HG03565 (cell line): ENCODE data around the gene LGR6.
"Not testable (repeated sequence)": the region's sequence is repeated elsewhere in the genome, so short reads cannot be mapped to it uniquely, and the experiment has no call there.

Experiments used
- ATAC-seq: cut with Tn5 transposase; IDR thresholded peaks from one replicate; pipeline ENCODE4 v1.9.1; 2021; ENCODE audit warnings: mild to moderate bottlenecking, moderate library complexity; ENCODE audit not compliant: unreplicated experiment

The LGR6 gene

DNA sequence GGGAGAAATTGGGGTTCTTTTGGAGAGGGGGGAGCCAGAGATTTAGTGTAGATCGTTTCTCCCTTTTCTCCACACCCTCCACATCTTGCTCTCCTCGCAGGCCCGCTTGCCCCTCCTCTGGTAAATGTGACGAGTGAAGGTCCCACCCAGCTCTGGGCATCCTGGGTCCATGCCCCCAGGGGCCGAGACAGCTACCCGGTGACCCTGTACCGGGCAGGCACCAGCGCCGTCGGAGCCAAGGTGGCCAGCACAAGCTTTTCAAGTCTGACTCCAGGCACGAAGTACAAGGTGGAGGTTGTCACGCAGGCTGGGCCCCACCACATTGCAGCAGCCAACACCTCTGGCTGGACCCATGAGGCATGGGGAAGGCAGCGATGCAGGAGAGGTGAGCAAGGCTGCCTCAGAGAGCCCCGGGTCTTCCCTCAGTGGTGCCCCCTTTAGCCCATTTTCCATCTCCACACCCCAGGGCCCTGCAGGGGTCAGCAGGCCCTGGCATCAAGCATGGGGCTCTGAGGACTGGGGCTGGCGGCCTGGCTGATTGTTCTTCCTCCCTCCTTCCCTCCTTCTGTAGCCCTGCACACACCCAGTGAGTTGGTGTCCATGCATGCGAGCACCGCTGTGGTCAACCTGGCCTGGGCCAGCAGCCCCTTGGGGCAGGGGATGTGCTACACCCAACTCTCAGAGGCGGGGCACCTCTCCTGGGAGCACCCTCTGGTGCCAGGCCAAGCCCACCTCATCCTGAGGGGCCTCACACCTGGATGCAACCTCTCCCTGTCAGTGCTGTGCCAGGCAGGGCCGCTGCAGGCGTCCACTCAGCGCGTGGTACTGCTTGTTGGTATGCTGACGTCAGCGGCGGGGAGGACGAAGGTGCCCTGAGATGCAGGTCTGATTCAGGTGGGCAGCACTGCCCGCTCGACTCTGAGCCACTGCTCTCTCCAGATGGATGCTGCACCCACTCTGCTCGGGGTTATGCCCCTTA, 16.4 kb upstream of the LGR6 start:
- ATAC-seq: no peak

DNA sequence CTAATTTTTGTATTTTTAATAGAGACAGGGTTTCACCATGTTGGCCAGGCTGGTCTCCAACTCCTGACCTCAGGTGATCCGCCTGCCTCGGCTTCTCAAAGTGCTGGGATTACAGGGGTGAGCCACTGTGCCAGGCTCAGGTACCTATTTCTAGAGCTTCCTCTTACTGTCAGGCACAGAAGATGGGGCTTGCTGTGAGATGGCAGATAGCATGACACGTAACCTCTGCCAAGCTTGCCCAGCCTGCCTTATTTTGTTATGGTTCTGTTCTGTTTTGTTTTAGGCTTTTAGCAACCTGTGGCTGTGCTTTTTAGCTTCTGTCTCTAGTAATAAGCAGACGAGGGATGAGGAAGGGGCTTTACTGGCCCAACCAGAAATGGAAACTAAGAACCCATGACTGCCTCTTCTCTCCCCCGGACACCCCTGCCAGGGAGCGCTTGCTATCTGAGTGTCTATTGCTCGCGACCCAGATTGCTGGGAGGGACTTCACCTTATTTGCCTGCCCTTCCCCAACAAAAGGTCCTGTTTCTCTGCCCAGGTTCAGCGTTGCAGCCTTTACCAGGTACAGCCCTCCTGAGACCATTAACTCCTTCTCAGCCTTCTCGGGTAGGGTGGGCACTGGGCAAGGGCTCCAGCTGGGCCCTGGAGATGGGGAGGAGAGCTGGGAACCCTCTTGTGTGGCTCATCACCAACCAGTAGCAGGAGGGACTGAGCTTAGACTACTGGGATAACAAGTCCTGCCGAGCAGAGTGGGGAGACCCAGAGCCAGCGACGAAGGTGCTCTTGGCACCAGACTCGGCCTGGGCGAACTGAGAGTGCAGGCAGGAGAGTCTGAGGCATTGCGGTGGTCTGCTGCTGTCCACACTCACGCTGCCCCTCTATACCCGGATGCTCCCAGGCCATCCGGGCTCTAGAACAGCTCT, 13.5 kb upstream of the LGR6 start:
- no peak for ATAC-seq

DNA sequence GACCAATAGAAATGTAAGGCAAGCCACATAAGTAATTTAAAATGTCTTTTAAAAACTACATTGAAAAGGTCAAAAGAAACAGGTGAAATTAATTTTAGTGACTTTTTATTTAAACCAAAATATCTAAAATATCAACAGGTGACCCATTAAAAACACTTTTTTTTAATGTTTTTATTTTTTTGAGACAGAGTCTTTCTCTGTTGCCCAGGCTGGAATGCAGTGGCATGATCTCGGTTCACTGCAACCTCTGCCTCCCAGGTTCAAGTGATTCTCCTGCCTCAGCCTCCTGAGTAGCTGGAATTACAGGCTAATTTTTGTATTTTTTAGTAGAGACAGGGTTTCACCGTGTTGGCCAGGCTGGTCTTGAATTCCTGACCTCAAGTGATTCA, 12.9 kb upstream of the LGR6 start:
- not testable (repeated sequence) for ATAC-seq

DNA sequence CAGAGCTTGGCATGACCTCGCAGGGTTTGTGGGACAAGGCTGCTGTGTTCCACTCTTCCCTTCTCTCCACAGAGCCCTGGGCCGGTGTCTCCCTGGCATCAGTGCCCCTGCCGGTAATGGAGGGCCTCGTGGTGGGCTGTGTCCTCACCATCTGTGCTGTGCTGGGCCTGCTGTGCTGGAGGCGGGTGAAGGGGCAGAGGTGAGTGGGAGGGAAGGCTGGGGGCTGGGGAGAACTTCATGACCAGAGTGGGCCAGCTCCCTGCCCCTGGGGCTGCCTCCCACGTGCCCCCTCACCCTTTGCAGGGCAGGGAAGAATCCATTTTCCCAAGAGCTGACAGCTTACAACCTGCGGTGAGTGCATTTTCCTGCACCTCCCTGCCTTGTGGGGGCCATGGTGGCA, 12.0 kb upstream of the LGR6 start:
- no peak for ATAC-seq

DNA sequence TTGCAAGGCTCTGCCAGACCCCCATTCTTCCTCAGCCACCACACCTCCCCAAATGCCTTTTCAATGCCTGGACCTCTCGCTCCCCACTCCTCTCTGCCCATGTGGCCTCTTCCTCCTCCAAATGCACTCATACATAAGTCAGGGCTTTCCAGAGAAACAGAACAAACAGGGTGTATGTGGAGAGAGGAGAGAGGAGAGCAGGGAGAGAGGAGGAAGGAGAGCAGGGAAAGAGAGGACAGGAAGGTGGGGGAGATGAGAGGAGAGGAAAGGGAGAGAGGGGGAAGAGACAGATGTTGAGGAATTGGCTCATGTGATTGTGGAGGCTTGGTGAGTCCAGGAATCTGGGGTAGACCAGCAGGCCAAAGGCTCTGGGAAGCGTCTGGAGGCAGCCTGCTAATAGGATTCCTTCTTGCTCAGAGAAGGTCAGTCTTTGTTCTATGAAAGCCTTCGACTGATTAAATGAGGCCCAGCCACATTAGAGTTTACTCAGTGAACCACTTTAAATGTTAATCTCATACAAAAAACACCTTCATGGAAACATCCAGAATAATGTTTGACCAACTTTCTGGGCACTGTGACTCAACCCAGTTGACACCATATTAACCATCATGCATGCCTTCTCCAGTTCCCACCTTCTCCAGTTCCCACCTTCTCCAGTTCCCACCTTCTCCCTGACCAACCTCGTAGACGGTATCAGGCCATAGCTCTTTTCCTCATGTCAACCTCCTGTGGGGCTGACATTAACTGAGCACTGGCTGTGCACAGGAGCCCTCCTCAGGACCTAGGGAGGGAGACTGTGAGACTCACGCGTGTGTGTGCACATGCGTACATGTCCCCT, 11.3 kb upstream of the LGR6 start:
- ATAC-seq: no peak

DNA sequence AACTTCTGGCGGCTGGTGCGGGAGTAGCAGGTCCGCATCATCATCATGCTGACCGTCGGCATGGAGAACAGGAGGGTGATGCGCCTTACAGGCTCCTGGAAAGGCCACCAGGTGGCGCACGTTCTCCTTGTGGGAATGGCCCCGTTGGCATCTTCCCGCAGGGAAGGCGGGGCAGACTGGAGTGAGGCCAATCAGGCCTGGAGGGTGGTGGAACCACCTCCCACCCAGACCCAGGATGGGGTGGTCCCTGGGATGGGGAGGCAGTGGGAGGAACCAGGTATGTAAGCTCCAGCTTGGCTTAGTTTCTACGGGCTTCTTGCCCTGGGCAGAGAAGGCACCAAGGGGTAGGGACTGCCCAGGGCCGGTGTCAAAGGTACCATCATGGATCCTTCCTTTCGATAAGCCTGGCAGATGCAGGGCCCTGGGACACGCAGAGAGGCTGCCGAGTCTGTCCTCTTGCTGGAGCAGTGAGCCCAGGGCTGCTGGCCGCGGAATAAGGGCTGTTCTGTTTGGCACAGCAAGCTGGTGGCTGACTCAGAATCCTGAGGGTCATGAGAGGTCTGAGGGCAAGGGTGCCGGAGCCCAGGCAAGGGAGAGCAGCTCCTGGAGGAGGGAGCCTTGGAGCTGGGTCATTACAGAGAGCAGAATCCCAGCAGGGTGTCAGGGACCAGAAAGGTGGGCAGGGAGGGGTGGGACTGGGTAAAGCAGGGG, 8.7 kb upstream of the LGR6 start:
- ATAC-seq: no peak

DNA sequence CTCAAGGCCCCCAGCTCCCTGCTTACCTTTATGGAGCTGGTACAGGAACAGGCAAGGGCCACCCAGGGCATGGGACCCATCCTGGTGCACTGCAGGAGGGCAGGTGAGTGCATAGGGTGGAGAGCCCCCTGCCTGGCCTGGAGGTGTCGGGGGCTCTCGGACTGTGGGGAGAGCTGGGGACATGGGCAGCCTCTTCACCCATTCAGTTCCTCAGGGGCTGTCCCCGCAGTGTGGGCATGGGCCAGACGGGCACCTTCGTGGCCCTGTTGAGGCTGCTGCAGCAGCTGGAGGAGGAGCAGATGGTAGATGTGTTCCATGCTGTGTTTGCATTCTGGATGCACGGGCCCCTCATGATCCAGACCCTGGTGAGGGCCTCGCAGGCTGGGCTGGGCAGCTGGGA, 7.3 kb upstream of the LGR6 start:
- no peak for ATAC-seq

DNA sequence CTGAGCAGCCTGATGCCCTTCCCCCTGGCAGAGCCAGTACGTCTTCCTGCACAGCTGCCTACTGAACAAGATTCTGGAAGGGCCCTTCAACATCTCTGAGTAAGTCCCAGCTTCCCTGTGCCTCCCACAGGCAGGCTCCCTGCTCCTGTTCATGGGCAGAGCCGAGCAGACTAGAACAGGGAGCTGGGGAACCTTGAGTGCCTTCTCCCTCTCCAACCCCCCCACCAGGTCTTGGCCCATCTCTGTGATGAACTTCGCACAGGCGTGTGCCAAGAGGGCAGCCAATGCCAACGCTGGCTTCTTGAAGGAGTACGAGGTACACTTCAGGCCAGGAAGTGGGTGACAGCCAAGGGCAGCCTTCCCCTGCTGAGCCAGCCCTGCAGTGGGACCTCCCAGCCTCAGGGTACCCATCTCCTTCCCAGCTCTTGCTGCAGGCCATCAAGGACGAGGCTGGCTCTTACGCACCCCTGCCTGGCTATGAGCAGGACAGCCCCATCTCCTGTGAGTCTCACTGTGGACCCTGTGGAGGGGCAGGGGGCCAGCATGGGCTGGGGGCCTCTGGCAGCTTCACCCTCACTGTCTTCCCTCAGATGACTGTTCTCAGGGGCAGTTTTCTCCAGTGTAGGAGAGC, 6.4 kb upstream of the LGR6 start:
- ATAC-seq: no peak

DNA sequence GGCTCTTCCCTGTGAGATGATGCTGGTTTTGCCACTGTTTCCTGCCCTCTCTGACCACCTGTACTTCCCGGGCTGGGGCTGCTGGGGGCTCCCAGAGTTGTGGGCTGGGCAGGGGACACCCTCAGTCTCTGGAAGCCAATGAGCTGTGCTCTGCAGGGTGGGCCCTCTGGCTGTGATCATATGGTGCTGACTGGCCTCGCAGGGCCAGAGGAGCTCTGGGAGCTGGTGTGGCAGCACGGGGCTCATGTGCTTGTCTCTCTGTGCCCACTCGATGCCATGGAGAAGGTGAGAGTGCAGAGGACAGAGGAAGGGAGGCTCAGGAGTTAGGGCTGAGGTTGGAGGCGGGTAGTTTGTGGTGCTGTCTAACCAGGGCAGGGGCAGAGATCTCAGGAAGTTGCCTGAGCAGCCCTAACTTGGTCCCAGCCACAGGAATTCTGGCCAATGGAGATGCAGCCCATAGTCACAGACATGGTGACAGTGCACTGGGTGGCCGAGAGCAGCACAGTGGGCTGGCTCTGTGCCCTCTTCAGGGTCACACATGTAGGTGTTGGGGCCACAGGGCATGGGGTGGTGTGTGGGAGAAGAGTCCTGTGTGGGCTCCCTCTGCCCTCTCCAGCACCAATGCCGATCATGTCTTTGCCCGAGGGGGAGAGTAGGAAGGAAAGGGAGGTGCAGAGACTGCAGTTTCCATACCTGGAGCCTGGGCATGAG, 5.7 kb upstream of the LGR6 start:
- ATAC-seq: no peak

DNA sequence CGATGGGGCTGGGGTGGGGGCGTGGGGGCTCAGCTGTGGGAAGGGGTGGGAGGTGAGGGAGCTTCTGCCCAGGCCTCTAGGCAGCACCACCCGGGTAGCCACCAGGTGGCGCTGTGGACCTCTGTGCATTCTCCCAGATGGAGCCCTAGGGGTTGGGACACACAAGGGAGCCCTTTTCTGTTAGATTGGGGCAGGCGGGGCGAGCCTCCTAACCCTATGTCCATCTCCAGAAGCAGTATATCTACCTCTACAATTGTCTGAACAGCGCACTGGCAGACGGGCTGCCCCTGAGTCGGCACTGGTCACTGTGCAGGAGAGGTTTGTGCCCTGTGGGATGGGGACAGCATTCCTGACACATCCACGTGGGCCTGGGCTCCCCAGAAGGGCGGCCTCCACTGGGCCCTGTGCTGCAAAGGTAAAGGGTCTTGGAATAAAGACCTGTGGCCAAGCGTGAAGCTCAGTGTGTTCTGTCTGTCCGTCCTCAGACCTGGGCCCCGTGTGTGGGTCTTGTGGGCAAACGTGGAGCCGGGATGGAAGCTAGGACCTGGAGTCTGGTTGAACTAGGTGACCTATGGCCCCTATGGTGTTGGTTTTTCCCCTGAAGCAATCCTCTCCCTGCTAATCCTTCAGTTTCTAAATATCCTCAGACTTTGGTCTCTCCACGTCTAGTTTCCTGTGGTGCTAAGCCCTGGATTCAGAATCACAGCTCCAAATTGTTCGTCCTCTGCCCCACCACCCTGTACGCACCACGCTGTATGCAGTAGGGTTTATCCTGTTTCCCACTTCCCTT, 4.4 kb upstream of the LGR6 start:
- no peak for ATAC-seq

DNA sequence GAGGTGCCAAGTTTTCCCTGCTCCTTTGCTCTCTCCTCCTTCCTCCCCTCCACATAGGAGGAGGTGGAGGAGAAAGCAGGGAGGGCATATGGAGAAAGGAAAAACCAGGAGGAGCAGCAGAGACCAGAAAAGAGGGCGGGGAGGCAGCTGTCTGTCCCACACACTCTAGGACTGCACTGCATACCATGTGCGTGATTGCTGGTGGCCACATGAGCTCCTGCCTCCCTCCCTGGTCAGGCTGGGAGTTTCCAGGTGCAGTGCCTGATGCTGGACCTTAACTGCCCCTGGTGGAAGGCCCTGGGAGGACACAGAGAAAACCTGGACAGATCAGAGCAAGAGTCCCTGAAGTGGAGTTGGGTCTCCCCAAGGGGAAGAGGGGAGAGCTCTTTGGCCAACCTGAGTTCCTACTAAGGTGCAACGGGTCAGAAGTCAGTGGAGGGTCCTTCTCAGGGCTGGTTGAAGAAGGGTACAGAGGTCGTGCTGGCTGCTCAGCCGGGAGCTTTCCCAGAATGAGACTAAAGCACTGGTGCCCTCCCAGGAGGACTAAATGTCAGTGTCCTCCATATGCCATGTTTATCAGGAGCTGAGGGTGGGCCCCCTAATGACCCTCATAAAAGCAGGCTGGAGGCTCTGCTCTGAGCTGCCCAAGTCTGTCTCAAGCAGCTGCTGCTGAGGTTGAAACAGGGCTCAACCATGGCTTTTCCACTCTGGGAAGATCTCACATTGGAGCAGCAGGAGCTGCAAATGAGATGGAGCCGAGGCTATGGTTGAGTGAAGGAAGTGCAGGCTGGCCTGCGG, 3.5 kb upstream of the LGR6 start:
- ATAC-seq: no peak

DNA sequence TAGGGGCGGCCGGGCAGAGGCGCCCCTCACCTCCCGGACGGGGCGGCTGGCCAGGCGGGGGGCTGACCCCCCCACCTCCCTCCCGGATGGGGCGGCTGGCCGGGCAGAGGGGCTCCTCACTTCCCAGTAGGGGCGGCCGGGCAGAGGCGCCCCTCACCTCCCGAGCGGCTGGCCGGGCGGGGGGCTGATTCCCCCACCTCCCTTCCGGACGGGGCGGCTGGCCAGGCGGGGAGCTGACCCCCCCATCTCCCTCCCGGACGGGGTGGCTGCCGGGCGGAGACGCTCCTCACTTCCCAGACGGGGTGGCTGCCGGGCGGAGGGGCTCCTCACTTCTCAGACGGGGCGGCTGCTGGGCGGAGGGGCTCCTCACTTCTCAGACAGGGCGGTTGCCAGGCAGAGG, 2.2 kb upstream of the LGR6 start:
- ATAC-seq: not testable (repeated sequence)

DNA sequence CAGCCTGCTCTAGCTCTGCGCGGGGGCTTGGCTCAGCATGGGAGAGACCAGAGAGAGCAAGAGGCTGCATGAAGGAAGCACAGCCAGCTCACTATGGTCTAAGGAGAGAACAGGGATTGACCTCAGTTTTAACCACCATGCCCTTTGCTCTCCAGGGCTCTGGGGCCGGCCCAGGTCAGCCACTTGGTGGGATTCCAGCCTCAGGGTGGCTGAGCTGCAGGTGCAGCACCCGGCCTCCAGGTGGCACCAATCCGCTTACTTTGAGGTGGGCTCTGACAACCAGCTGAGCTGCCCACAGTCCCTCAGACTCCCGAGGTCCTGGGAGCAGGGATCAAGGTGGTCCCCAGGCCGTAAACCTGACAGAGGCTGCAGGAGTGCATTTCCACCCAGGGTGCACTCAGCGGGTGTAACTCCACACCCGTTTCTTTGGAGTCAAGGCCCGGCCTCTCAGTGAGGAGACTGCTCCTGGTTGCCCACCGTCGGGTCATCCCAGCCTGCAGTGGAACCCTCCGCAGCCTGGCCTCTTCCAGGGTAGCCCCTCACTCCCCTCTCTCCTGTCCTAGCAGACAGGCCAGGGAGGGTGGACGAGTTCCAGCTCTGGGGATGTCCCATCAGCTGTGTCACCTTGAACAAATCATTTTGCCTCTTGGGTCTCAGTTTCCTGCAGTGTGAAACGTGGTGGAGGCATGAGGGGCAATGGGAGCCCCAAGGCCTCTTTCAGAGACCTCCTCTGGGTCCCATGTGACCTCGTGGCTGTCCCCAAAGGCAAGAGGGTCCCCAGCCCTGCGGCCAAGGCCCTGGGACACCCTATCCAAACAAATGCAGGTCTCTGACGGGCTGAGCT, 607 bp upstream of the LGR6 start:
- ATAC-seq: no peak

DNA sequence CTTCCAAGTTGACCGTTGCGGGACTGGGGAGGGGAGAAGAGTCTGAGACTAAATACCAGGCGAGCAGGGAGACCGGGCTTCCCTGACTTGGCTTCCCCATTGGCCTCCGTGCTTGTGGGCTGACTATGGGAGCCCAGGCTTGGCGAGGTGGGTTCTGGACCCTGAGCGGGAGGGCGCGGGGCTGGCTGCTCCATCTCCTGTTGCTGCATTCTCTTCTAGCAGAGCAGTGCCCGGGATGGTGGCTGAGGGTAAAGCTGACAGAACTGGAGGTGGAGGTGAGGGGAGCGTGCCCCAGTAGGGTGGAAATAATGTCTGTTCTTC, 689 bp downstream of the LGR6 start:
- ATAC-seq: no peak

DNA sequence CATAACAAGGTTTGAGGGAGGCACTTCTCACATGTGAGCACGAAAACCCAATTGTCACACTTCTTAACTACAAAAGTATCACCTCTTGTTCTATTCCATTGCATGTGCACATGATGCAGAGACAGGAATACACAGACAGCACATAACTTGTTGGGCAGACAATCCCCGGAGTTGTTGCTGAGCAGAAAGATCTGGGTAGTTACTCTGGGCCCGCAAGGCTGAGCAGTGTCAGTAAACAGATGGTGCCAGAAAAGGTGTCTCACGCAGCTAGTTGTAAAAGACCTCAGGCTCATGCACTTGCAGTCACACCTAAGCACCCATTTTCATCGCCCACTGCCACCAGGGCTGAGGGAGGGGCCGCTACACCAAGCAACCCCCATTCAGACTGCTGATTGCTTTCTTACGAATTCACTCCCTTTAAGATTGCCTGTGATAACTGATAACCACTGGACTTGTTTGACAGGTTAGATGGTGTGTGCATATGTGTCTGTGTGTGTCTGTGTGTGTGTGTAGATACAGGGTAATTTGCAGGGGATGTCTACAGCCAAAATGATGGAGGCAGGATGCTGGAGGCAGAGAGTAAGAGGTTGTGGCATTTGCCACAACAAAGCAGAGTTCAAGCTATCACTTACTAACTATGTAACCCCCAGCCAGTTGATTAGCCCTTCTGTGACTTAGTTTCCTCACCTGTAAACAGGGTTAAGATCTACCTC, 4.2 kb downstream of the LGR6 start:
- no peak for ATAC-seq

DNA sequence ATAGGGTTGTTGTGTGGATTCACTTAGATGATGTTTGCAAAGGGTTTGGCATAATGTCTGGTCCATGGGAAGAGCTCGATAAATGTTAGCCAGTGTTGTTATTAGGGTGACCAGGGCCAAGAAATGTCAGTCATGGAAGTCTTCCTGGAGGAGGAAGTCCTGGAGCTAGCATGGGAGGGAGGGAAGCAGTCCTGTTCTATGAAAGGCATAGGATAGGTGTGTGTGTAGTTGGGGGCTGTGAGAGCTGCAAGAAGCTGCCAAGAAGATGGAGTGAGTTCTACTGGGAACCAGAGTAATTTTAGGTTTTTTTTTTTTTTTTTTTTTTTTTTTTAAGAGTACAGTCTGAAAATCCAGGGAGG, 4.7 kb downstream of the LGR6 start:
- no peak for ATAC-seq
